Measurements from ENCODE around the gene ENG.
"Not testable (repeated sequence)": the region's sequence is repeated elsewhere in the genome, so short reads cannot be mapped to it uniquely, and the experiment has no call there.

Gene ENG

DNA sequence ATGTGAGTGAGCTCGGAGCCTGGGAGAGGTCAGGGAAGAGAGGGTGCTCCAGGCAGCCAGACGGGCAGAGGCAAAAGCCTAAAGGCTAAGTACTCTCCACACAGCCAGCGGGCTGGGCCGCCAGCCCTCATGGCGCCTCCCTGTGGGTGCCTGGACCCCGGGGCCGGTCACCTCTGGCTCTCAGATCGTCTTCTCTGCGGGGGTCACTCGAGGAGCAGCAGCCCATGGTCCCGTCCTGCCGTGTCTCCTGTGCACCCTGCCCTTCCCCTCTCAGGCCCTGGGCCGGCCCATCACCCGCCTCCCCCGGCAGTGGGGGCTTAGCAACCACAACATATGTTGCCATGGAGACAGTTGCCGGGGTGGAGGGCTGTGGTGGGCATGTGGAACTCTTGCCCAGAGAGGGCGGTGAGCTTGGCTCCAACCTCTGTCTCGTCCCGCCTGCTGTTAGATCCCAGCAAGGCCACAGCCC is 18.8 kb upstream of the ENG start:
- Histone ChIP-seq H3K9ac (ENCODE audit: low read length in 5 of 5) (peak overlapping the region in 1 of 5 donors; percentile 6), H3K27me3 (ENCODE audit: control insufficient read depth in 5 of 5, insufficient read depth in 4 of 5, low read length in 5 of 5) (no peaks in the 10 kb centered on the region), H3K4me3 (ENCODE audit: low read depth in 1 of 5, low read length in 5 of 5) (no peak overlapping the region), H3K36me3 (ENCODE audit: control insufficient read depth in 5 of 5, insufficient read depth in 5 of 5, low read length in 5 of 5) (peaks cover 0 to 31% (median 25%) of the 10 kb centered on the region in 5 donors), H3K4me1 (ENCODE audit: control insufficient read depth in 5 of 5, insufficient read depth in 5 of 5, low read length in 5 of 5) (peaks cover 3 to 63% (median 53%) of the 10 kb centered on the region in 5 donors), H3K27ac (ENCODE audit: low read depth, low read length) (no peak overlapping the region), H3K9me3 (ENCODE audit: control insufficient read depth in 5 of 5, low read length in 5 of 5) (no peaks in the 10 kb centered on the region)

DNA sequence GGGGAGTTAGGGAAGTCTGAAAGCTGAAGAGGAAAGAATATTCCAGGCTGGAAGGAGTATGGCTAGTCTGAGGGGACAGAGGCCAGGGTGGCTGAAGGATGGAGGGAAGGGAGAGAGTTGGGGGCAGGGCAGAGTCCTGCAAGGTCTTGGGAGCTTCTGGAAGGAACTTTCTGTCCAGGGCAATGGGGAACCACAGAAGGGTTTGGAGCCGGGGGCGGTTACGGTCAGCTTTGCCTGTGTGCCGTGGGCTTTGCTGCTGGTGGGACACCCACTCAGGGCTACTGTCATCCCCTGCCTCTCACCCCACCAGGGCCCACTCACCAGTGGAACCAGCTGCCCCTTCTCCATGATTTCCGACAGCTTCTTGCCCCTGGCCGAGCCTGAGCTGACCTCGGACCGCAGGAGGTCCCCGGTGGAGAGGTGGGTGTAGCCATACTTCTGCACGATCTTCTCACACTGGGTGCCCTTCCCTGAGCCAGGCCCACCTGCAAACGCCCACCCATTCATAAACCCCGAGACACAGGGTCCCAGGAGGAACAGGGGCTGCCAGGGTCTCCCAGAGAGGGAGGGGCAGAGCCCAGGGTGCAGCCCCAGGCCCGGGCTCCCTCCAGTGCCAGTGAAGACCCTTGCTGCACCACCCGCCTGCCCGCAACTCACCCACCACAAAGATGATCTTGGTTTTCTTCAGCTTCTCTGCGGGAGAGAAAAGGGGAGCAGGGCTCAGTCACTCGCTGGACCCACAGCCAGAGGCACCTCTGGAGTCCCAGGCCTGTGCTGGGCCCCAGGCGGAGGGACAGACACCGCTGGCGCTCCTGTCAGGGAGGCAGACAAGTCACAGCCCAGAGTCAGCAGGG is 18.1 kb upstream of the ENG start:
- H3K4me1 ChIP-seq (ENCODE audit: control insufficient read depth in 5 of 5, insufficient read depth in 5 of 5, low read length in 5 of 5) = peaks cover 3 to 62% (median 50%) of the 10 kb centered on the region in 5 donors
- H3K27me3 ChIP-seq (ENCODE audit: control insufficient read depth in 5 of 5, insufficient read depth in 4 of 5, low read length in 5 of 5) = no peaks in the 10 kb centered on the region
- H3K9me3 ChIP-seq (ENCODE audit: control insufficient read depth in 5 of 5, low read length in 5 of 5) = no peaks in the 10 kb centered on the region
- H3K9ac ChIP-seq (ENCODE audit: low read length in 5 of 5) = peak overlapping the region in 1 of 5 donors; percentile 6
- peaks cover 0 to 38% (median 31%) of the 10 kb centered on the region in 5 donors for H3K36me3 ChIP-seq (ENCODE audit: control insufficient read depth in 5 of 5, insufficient read depth in 5 of 5, low read length in 5 of 5)
- no peak overlapping the region for H3K27ac ChIP-seq (ENCODE audit: low read depth, low read length)
- no peak overlapping the region for H3K4me3 ChIP-seq (ENCODE audit: low read depth in 1 of 5, low read length in 5 of 5)

DNA sequence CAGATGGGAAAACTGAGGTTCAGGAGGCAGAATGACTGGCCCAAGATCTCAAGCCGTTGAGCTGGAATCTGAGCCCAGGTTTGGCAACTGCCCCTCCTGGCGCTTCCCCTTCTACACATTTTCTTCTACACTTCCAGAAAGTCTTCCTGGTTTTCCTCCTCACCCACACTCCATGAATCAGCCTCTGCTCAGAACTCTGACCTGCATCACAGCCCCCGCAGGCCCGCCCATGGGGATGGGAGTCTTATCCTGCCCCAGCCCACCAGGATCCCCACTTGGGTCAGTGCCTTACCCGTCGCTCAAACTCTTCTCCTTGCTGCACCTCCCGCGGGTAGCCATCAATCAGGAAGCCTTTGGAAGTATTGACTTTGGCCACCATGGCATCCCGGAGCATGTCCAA is 17.1 kb upstream of the ENG start:
- no peaks in the 10 kb centered on the region for H3K9me3 ChIP-seq (ENCODE audit: control insufficient read depth in 5 of 5, low read length in 5 of 5)
- H3K27me3 ChIP-seq (ENCODE audit: control insufficient read depth in 5 of 5, insufficient read depth in 4 of 5, low read length in 5 of 5) = no peaks in the 10 kb centered on the region
- no peak overlapping the region for H3K9ac ChIP-seq (ENCODE audit: low read length in 5 of 5)
- peaks cover 0 to 42% (median 34%) of the 10 kb centered on the region in 5 donors for H3K36me3 ChIP-seq (ENCODE audit: control insufficient read depth in 5 of 5, insufficient read depth in 5 of 5, low read length in 5 of 5)
- H3K27ac ChIP-seq (ENCODE audit: low read depth, low read length) = no peak overlapping the region
- no peak overlapping the region for H3K4me3 ChIP-seq (ENCODE audit: low read depth in 1 of 5, low read length in 5 of 5)
- H3K4me1 ChIP-seq (ENCODE audit: control insufficient read depth in 5 of 5, insufficient read depth in 5 of 5, low read length in 5 of 5) = peaks cover 0 to 65% (median 45%) of the 10 kb centered on the region in 5 donors

DNA sequence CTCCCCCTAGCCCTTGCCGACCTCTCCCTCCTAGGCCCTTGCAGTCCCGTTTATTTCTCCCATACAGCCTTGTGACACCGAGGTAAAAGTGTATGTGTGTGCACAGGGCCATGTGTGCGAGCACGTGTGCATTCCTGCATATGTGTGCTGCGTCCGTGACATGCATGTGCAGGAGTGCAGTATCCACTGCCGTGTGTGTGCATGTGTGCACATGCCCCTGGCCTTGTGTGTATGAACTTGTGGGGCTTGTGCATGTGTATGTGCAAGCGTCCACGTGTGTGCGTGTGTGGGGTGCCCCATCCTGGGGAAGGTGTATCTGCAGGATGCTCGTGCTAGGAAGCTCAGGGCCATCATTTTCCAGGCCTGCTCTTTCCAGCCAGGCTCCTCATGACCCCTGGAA is 16.4 kb upstream of the ENG start:
- no peaks in the 10 kb centered on the region for H3K27me3 ChIP-seq (ENCODE audit: control insufficient read depth in 5 of 5, insufficient read depth in 4 of 5, low read length in 5 of 5)
- H3K9me3 ChIP-seq (ENCODE audit: control insufficient read depth in 5 of 5, low read length in 5 of 5) = no peaks in the 10 kb centered on the region
- no peak overlapping the region for H3K4me3 ChIP-seq (ENCODE audit: low read depth in 1 of 5, low read length in 5 of 5)
- H3K27ac ChIP-seq (ENCODE audit: low read depth, low read length) = no peak overlapping the region
- peaks cover 0 to 61% (median 40%) of the 10 kb centered on the region in 5 donors for H3K4me1 ChIP-seq (ENCODE audit: control insufficient read depth in 5 of 5, insufficient read depth in 5 of 5, low read length in 5 of 5)
- peaks cover 0 to 42% (median 35%) of the 10 kb centered on the region in 5 donors for H3K36me3 ChIP-seq (ENCODE audit: control insufficient read depth in 5 of 5, insufficient read depth in 5 of 5, low read length in 5 of 5)
- no peak overlapping the region for H3K9ac ChIP-seq (ENCODE audit: low read length in 5 of 5)

DNA sequence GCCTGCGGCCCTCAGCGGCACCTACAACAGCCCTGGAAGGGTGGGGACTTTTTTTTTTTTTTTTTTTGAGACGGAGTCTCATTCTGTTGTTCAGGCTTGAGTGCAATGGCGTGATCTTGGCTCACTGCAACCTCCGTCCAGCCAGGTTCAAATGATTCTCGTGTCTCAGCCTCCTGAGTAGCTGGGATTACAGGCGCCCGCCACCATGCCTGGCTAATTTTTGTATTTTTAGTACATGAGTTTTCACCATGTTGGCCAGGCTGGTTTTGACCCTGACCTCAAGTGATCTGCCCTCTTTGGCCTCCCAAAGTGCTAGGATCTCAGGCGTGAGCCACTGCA is 15.7 kb upstream of the ENG start:
- peaks cover 0 to 53% (median 32%) of the 10 kb centered on the region in 5 donors for H3K4me1 ChIP-seq (ENCODE audit: control insufficient read depth in 5 of 5, insufficient read depth in 5 of 5, low read length in 5 of 5)
- not testable (repeated sequence) for H3K27ac ChIP-seq (ENCODE audit: low read depth, low read length)

DNA sequence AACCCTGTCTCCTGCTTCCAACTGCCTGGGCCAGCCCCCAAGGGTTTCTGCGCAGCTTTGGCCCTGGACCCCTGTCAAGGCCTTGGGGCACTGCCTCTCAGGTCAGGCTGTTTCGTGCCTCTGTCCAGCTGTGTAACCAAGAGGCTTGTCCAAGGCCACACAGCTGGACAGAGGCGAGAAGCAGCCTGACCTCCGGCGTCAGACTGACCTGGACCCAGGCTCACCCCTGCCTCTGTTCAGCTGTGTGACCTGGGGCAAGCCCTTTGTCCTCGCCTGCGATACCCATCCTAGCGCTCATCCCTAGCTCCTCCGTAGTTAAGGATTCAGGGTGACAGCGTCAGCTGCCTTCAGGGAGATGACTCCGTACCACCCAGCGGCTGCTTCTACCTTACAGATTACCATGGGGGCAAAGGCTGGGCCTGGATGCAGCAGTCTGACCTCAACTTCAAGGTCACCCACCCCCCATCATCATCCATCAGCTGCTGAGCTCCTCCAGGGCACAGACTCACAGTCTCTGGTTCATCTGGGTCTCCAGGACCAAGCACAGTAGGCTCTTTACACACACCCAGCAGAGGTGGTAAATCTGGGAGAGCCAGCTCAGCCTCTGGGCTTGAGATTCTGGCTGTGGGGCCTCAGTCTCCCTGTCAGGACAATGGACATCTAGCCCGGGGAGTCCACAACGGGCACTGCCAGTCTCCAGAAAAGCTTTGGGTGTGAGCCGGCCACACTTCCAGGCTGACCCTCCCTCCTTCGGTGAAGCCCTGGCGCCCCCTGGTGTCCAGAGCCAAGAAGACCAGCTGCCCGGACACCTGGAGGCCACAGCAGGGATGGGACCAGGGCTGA is 15.1 kb upstream of the ENG start:
- Histone ChIP-seq H3K9me3 (ENCODE audit: control insufficient read depth in 5 of 5, low read length in 5 of 5) (no peaks in the 10 kb centered on the region), H3K4me1 (ENCODE audit: control insufficient read depth in 5 of 5, insufficient read depth in 5 of 5, low read length in 5 of 5) (peaks cover 0 to 47% (median 27%) of the 10 kb centered on the region in 5 donors), H3K9ac (ENCODE audit: low read length in 5 of 5) (no peak overlapping the region), H3K4me3 (ENCODE audit: low read depth in 1 of 5, low read length in 5 of 5) (no peak overlapping the region), H3K36me3 (ENCODE audit: control insufficient read depth in 5 of 5, insufficient read depth in 5 of 5, low read length in 5 of 5) (peaks cover 0 to 42% (median 35%) of the 10 kb centered on the region in 5 donors), H3K27me3 (ENCODE audit: control insufficient read depth in 5 of 5, insufficient read depth in 4 of 5, low read length in 5 of 5) (no peaks in the 10 kb centered on the region), H3K27ac (ENCODE audit: low read depth, low read length) (no peak overlapping the region)

More for the DNA sequence above, 15.7 kb upstream of the ENG start:
- peaks cover 0 to 42% (median 35%) of the 10 kb centered on the region in 5 donors for H3K36me3 ChIP-seq (ENCODE audit: control insufficient read depth in 5 of 5, insufficient read depth in 5 of 5, low read length in 5 of 5)
- not testable (repeated sequence) for H3K27me3 ChIP-seq (ENCODE audit: control insufficient read depth in 5 of 5, insufficient read depth in 4 of 5, low read length in 5 of 5); H3K4me3 ChIP-seq (ENCODE audit: low read depth in 1 of 5, low read length in 5 of 5); H3K9ac ChIP-seq (ENCODE audit: low read length in 5 of 5); H3K9me3 ChIP-seq (ENCODE audit: control insufficient read depth in 5 of 5, low read length in 5 of 5)

DNA sequence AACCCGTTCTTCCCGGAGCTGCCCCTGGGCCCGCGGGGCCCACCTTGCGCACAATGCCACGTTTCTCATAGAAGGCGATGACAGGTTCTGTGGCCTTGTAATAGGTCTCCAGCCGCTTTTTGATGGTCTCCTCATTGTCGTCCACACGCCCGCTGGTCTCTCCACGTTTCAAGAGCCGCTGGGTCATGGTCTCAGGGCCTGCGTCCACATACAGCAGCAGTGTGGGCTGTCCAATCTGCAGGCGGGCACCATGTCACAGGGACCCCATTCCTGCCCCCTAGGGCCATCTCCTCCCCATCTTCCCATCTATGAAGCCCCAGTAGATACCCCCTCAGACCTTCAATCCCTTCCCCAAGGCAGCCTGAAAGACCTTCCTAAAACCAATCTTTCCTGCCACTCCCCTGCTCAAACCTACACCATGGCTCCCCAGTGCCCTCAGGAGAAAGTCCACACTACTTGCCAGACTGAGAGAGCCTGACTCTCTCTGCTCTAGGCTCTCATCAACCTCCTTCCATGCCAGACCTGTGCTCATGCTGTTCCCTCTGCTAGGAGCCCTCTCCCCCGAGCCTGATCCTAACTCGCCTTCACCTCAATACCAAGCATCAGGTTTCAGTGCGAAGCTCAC is 13.9 kb upstream of the ENG start:
- no peaks in the 10 kb centered on the region for H3K27me3 ChIP-seq (ENCODE audit: control insufficient read depth in 5 of 5, insufficient read depth in 4 of 5, low read length in 5 of 5)
- peaks cover 0 to 36% (median 15%) of the 10 kb centered on the region in 5 donors for H3K4me1 ChIP-seq (ENCODE audit: control insufficient read depth in 5 of 5, insufficient read depth in 5 of 5, low read length in 5 of 5)
- H3K9ac ChIP-seq (ENCODE audit: low read length in 5 of 5) = no peak overlapping the region
- H3K9me3 ChIP-seq (ENCODE audit: control insufficient read depth in 5 of 5, low read length in 5 of 5) = no peaks in the 10 kb centered on the region
- no peak overlapping the region for H3K4me3 ChIP-seq (ENCODE audit: low read depth in 1 of 5, low read length in 5 of 5)
- H3K36me3 ChIP-seq (ENCODE audit: control insufficient read depth in 5 of 5, insufficient read depth in 5 of 5, low read length in 5 of 5) = peaks cover 0 to 42% (median 35%) of the 10 kb centered on the region in 5 donors
- peak overlapping the region; percentile 62 for H3K27ac ChIP-seq (ENCODE audit: low read depth, low read length)

DNA sequence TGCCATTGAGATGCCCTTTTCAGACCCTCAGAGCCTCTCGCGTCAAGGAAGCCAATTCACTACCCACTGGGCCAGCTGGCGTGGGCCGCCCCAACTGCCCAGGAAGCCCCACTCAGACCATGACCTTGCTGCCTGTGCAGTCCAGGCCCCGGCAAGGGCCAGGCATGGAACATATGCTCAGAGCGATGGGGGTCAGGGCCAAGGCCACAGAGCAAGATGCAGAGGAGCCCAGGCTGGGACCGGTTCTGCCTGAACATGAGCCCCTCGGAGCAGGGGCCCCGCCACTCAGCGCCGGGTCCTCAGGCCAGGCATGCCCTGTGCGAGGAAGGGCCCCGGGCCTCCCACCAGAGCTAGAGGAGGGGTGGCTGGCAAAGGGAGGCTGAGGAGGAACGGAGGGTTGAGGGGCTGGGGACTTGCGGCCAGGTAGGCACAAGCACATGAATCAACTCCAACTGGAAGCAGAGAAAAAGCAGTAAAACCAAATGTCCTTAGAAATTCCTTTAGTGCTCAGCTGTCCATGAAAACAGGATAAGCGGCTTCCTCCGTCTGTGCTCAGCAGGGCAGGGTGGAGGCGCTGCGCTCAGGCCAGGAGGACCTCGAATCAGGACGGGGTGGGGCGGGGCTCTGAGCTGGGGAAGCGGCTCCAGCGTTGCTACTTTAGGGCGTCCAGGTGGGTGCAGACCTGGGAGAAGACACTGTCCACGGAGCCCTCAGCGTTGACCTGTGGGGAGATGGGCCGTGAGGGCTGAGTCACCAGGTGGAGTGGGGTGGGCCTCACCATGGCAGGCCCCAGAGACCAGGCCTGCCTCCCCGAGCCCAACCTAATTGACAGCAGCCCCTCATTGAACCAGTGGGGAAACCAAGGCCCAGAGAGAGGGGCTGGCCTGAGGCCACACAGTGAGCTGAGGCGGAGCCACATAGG is 13.2 kb upstream of the ENG start:
- H3K4me3 ChIP-seq (ENCODE audit: low read depth in 1 of 5, low read length in 5 of 5) = no peak overlapping the region
- peaks cover 0 to 37% (median 33%) of the 10 kb centered on the region in 5 donors for H3K36me3 ChIP-seq (ENCODE audit: control insufficient read depth in 5 of 5, insufficient read depth in 5 of 5, low read length in 5 of 5)
- no peaks in the 10 kb centered on the region for H3K27me3 ChIP-seq (ENCODE audit: control insufficient read depth in 5 of 5, insufficient read depth in 4 of 5, low read length in 5 of 5)
- H3K27ac ChIP-seq (ENCODE audit: low read depth, low read length) = peak overlapping the region; percentile 62
- H3K9ac ChIP-seq (ENCODE audit: low read length in 5 of 5) = peak overlapping the region in 1 of 5 donors; percentile 61
- peaks cover 0 to 43% (median 19%) of the 10 kb centered on the region in 5 donors for H3K4me1 ChIP-seq (ENCODE audit: control insufficient read depth in 5 of 5, insufficient read depth in 5 of 5, low read length in 5 of 5)
- no peaks in the 10 kb centered on the region for H3K9me3 ChIP-seq (ENCODE audit: control insufficient read depth in 5 of 5, low read length in 5 of 5)

DNA sequence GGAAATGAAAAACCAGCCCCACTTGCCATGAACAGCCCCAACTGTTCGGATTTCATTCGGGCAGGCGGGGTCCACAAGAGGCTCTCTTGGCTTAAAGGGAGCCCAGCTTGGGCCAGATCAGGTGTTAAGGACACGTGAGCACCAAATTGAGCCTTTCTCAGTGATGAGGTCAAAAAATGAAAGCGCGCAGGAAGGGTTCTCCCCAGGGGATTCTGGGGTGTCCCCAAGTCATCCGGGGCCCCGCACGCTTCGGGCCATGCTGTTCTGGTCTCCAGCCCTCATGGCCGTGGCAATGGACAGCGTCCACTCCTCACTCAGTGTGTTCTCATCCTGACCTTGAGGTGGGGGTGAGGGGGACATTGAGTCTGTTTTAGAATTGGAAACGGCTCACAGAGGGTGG is 12.1 kb upstream of the ENG start:
- Histone ChIP-seq H3K9ac (ENCODE audit: low read length in 5 of 5) (no peak overlapping the region), H3K27ac (ENCODE audit: low read depth, low read length) (no peak overlapping the region), H3K4me1 (ENCODE audit: control insufficient read depth in 5 of 5, insufficient read depth in 5 of 5, low read length in 5 of 5) (peaks cover 6 to 54% (median 30%) of the 10 kb centered on the region in 5 donors), H3K36me3 (ENCODE audit: control insufficient read depth in 5 of 5, insufficient read depth in 5 of 5, low read length in 5 of 5) (peaks cover 0 to 26% (median 25%) of the 10 kb centered on the region in 5 donors), H3K4me3 (ENCODE audit: low read depth in 1 of 5, low read length in 5 of 5) (no peak overlapping the region), H3K27me3 (ENCODE audit: control insufficient read depth in 5 of 5, insufficient read depth in 4 of 5, low read length in 5 of 5) (no peaks in the 10 kb centered on the region), H3K9me3 (ENCODE audit: control insufficient read depth in 5 of 5, low read length in 5 of 5) (no peaks in the 10 kb centered on the region)

Data from subcutaneous abdominal adipose tissue (tissue), 5 donors.